Glutamatergic neuron (in vitro differentiated cells): ENCODE data around the gene ACOX2. TPM values are rescaled to one million over a fixed set of nuclear protein-coding genes. Genes with fewer than 3 reads are reported as not detected.

Source experiments
- DNase-seq: peaks from one replicate; pipeline ENCODE4 v3.0.0; 2022
- H3K27ac Mint-ChIP-seq: one replicate; pipeline ENCODE4 v1.8.0; 2020; ENCODE audit warnings: mild to moderate bottlenecking, mixed read lengths, inconsistent platforms; ENCODE audit not compliant: unreplicated experiment
- H3K27me3 Mint-ChIP-seq: one replicate; pipeline ENCODE4 v1.8.0; 2020; ENCODE audit warnings: mild to moderate bottlenecking, moderate library complexity, mixed read lengths, inconsistent platforms; ENCODE audit not compliant: unreplicated experiment
- H3K36me3 Mint-ChIP-seq: one replicate; pipeline ENCODE4 v1.8.0; 2020; ENCODE audit warnings: mild to moderate bottlenecking, mixed read lengths, inconsistent platforms; ENCODE audit not compliant: unreplicated experiment
- H3K4me1 Mint-ChIP-seq: one replicate; pipeline ENCODE4 v1.8.0; 2020; ENCODE audit warnings: mild to moderate bottlenecking, low read depth, mixed read lengths, inconsistent platforms; ENCODE audit not compliant: unreplicated experiment
- H3K4me3 Mint-ChIP-seq: one replicate; pipeline ENCODE4 v1.8.0; 2020; ENCODE audit warnings: mild to moderate bottlenecking, mixed read lengths, inconsistent platforms; ENCODE audit not compliant: unreplicated experiment
- H3K9me3 Mint-ChIP-seq: one replicate; pipeline ENCODE4 v1.8.0; 2020; ENCODE audit warnings: mild to moderate bottlenecking, moderate library complexity, mixed read lengths, inconsistent platforms; ENCODE audit not compliant: unreplicated experiment
- total RNA-seq: library from RNA; stranded (reverse); fragmentation: NEBNext Ultra II Directional; extraction: Animal tissue kit (Norgen Biotek cat#: 25700); gene quantifications from one replicate; pipeline ENCODE4 v1.2.1, GENCODE V29; 2021; ENCODE audit not compliant: unreplicated experiment
- TF ChIP-seq, protein P1 (sequence below): fragments of 200-600 bp; sonication (generic); IDR thresholded peaks from one replicate; pipeline ENCODE4 v1.5.0; 2021; ENCODE audit not compliant: partially characterized antibody, unreplicated experiment

ACOX2 gene
- total RNA-seq, 1 donor from 2014 or later = 0.59 TPM

DNA sequence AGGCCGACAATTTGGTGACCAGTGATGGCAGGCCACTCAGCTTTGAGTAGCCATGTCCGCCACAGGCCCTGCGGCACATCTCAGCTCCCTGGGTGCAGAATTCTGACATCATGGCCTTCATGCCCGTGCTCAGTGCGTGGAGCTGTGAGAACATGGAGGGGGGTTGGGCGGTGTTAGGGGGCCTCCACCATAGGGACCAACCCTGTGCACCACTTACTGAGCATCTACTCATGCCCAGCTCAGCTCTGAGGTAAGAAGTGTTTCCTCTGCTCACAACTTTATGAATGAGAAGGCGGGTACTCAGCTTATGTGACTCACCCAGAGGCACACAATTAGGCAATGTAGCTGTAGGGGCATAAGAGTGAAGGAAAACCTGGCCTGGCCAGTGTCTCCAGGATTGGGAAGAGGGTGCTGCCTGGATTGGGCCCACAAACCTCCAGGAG lies 10.5 kb downstream of the ACOX2 start:
- H3K27me3 Mint-ChIP-seq = peaks cover 10% of the 10 kb centered on the region
- no peak overlapping the region for H3K27ac Mint-ChIP-seq
- no peak overlapping the region for H3K4me3 Mint-ChIP-seq
- H3K36me3 Mint-ChIP-seq = no peaks in the 10 kb centered on the region
- H3K4me1 Mint-ChIP-seq = peaks cover 8% of the 10 kb centered on the region
- TF ChIP-seq, protein P1, sequence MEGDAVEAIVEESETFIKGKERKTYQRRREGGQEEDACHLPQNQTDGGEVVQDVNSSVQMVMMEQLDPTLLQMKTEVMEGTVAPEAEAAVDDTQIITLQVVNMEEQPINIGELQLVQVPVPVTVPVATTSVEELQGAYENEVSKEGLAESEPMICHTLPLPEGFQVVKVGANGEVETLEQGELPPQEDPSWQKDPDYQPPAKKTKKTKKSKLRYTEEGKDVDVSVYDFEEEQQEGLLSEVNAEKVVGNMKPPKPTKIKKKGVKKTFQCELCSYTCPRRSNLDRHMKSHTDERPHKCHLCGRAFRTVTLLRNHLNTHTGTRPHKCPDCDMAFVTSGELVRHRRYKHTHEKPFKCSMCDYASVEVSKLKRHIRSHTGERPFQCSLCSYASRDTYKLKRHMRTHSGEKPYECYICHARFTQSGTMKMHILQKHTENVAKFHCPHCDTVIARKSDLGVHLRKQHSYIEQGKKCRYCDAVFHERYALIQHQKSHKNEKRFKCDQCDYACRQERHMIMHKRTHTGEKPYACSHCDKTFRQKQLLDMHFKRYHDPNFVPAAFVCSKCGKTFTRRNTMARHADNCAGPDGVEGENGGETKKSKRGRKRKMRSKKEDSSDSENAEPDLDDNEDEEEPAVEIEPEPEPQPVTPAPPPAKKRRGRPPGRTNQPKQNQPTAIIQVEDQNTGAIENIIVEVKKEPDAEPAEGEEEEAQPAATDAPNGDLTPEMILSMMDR = no peak
- peaks cover 2% of the 10 kb centered on the region for H3K9me3 Mint-ChIP-seq
- no peak for DNase-seq

DNA sequence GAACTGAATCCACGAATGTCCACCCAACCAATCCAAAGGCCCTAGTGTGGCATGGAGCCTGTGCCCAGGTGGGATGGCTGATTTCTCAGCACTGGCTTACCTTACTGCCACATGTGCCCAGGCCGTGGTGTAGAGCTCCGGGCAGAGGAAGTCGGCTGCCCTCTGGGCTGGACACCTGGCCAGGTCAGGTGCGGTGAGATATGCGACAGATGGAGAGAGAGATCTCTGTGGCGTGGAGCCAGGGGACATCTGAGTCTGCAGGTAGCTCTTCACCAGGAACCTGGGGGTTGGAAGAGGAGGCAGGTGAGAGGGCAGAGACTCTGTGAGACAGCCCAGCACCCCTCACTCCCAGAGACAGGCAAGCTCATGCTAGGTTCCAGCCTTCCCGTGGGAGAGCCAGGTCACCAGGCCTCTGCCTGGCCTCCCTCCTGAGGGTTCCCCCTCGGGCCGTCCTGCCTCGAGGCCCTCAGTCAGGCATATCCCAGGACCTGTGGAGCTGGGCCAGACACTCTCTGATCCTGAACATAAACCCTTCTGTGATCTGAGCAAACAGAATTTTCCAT lies 12.6 kb downstream of the ACOX2 start:
- Mint-ChIP-seq H3K9me3 (no peaks in the 10 kb centered on the region), H3K36me3 (no peaks in the 10 kb centered on the region), H3K4me1 (peaks cover 14% of the 10 kb centered on the region), H3K4me3 (no peak overlapping the region), H3K27me3 (peaks cover 10% of the 10 kb centered on the region), H3K27ac (no peak overlapping the region)
- no peak for DNase-seq
- TF ChIP-seq, protein P1 = no peak

DNA sequence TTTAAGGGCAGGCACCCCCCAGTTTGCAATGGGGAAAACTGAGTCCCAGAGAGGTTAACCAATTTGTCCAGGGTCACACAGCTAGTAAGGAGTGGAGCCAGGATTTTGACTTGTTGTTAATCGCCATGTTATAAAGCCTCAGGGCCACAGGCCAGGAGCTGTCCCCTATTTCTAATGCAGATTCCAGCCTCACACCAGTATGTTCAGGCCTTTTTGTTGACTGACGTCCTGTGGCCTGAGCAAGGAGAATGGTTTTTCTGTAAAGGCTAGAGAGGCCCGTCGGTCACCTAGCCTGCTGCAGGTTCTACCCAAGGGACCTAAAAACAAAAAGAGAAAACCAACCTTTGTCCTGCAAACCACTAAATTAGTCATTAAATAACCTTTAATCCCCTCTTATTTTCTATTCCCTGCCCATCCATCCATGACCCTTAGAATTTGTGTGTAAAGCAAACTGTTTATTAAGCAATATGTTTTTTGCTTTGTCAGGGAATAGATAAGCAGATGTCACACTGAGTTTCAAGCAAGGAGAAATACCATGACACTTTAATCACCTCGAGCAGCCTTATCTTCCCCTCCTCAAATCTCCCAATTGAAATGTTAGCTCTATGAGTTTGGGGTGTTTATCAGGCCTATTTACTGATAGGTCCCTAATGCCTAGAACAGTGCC lies 14.1 kb downstream of the ACOX2 start:
- no peak overlapping the region for H3K27ac Mint-ChIP-seq

DNA sequence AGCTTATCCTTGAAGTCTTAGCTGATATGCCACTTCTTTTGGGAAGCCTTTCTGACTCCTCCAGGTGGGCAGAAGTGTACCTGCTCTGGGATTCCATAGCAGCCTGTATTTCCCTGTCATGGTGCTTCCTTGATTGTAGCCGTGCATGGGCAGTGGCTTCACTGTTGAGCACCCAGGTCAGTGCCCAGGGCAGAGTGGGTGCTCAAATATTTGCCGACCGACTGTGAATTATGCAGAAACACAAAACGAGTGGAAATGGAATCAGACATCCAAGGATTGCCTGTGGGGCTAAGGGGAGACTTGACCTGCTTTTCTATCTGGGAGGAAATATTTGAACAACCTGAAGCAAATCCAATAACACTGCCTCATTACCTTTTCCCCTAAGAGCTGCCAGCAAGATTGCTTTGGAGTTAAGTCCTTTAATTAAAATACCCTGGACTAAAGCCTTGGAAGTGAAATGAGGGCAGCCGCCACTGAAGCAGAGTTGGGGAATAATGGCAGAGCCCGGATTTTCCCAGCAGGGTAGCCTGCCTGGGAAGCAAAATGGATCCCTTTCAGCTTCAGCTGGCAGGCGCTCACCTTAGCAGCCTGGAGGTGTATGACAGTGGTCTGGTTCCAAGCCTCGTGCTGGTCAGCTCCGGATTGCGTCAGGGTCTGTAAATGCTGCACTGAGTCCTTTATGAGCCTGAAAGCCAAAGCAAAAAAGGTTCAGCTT lies 14.9 kb downstream of the ACOX2 start:
- DNase-seq = no peak
- H3K27ac Mint-ChIP-seq = no peak overlapping the region

More for the DNA sequence above, 14.1 kb downstream of the ACOX2 start:
- no peaks in the 10 kb centered on the region for H3K36me3 Mint-ChIP-seq
- no peak for DNase-seq
- TF ChIP-seq, protein P1 = no peak
- peaks cover 7% of the 10 kb centered on the region for H3K9me3 Mint-ChIP-seq
- H3K27me3 Mint-ChIP-seq = peaks cover 14% of the 10 kb centered on the region
- peaks cover 24% of the 10 kb centered on the region for H3K4me1 Mint-ChIP-seq
- H3K4me3 Mint-ChIP-seq = no peak overlapping the region

More for the DNA sequence above, 14.9 kb downstream of the ACOX2 start:
- peaks cover 14% of the 10 kb centered on the region for H3K27me3 Mint-ChIP-seq
- TF ChIP-seq, protein P1 = no peak
- no peak overlapping the region for H3K4me3 Mint-ChIP-seq
- no peaks in the 10 kb centered on the region for H3K36me3 Mint-ChIP-seq
- peaks cover 24% of the 10 kb centered on the region for H3K4me1 Mint-ChIP-seq
- H3K9me3 Mint-ChIP-seq = peaks cover 7% of the 10 kb centered on the region
